Stimulated activated CD8-positive, alpha-beta memory T cell treated with anti-CD3 and anti-CD28 coated beads, Interleukin-12 subunit alpha, Interleukin-12 subunit beta, amount 100 ng/mL, for 24 hours (primary cell): Measurements from ENCODE around the gene PKHD1.

ENCODE experiments used
- DNase-seq: peaks from one replicate; pipeline ENCODE4 v3.0.0-alpha.2; 2020; ENCODE audit errors: extremely low read depth

The PKHD1 gene

GRCh38 chr6:52106994-52107393, 19.6 kb upstream of the PKHD1 start:
- no peak for DNase-seq

- no peak for DNase-seq
Measured at GRCh38 chr6:52104979-52105378, 17.6 kb upstream of the PKHD1 start.

GRCh38 chr6:52103623-52104022, 16.2 kb upstream of the PKHD1 start:
- DNase-seq = no peak

GRCh38 chr6:52102405-52102804, 15.0 kb upstream of the PKHD1 start:
- DNase-seq = no peak

GRCh38 chr6:52098721-52099120, 11.3 kb upstream of the PKHD1 start:
- DNase-seq = no peak

GRCh38 chr6:52089758-52090348, 2.4 kb upstream of the PKHD1 start:
- DNase-seq = no peak

GRCh38 chr6:52086741-52087140, 672 bp downstream of the PKHD1 start:
- no peak for DNase-seq

GRCh38 chr6:52081237-52081636, 6.2 kb downstream of the PKHD1 start:
- DNase-seq = no peak

- DNase-seq = no peak
Measured at GRCh38 chr6:52077961-52078625, 9.3 kb downstream of the PKHD1 start.

- no peak for DNase-seq
Measured at GRCh38 chr6:52077180-52077884, 10.1 kb downstream of the PKHD1 start.

- DNase-seq = no peak
Measured at GRCh38 chr6:52076791-52077179, 10.6 kb downstream of the PKHD1 start.

GRCh38 chr6:52074716-52075115, 12.7 kb downstream of the PKHD1 start:
- no peak for DNase-seq

- no peak for DNase-seq
Measured at GRCh38 chr6:52074155-52074554, 13.3 kb downstream of the PKHD1 start.

- no peak for DNase-seq
Measured at GRCh38 chr6:52065621-52066020, 21.8 kb downstream of the PKHD1 start.

- peak; percentile 37 for DNase-seq
Measured at GRCh38 chr6:52063584-52064344, 23.6 kb downstream of the PKHD1 start.

GRCh38 chr6:52061481-52061880, 25.9 kb downstream of the PKHD1 start:
- DNase-seq = no peak

GRCh38 chr6:52059821-52060220, 27.6 kb downstream of the PKHD1 start:
- DNase-seq = no peak

- DNase-seq = no peak
Measured at GRCh38 chr6:52055451-52055850, 32.0 kb downstream of the PKHD1 start.

- DNase-seq = no peak
Measured at GRCh38 chr6:52053038-52053695, 34.2 kb downstream of the PKHD1 start.

- DNase-seq = no peak
Measured at GRCh38 chr6:52050051-52050405, 37.4 kb downstream of the PKHD1 start.

GRCh38 chr6:52049252-52050050, 38.0 kb downstream of the PKHD1 start:
- DNase-seq = no peak
